Measurements from ENCODE around the gene UTS2R.

Gene UTS2R

GRCh38 chr17:82342361-82343079, 29.0 kb upstream of the UTS2R start:
- H3K4me3 ChIP-seq (ENCODE audit: low read length in 2 of 2), result no peak overlapping the region
- no peaks in the 10 kb centered on the region for H3K9me3 ChIP-seq (replicated peaks in 1 of 2; ENCODE audit: control insufficient read depth in 2 of 2, insufficient read depth in 1 of 2, low read depth in 1 of 2, low read length in 2 of 2)
- peak overlapping the region; percentile 55 for H2BK120ac ChIP-seq (ENCODE audit: low read depth, low read length)
- no peak overlapping the region for H3K4me2 ChIP-seq (ENCODE audit: insufficient read depth, low read length, poor library complexity, severe bottlenecking)
- H3K79me1 ChIP-seq (ENCODE audit: low read depth, low read length), result no peaks in the 10 kb centered on the region
- no peak for DNase-seq (ENCODE audit: low spot score)
- H3K14ac ChIP-seq (ENCODE audit: low read length), result no peak overlapping the region
- H3K9ac ChIP-seq (ENCODE audit: low read depth, low read length, poor library complexity), result no peak overlapping the region
- no peak overlapping the region for H4K91ac ChIP-seq (ENCODE audit: low read depth, low read length, poor library complexity)
- H2BK12ac ChIP-seq (ENCODE audit: low read length), result no peak overlapping the region
- H3K4ac ChIP-seq (ENCODE audit: low read length), result no peak overlapping the region
- peaks cover 18 to 24% of the 10 kb centered on the region in 2 donors for H3K4me1 ChIP-seq (ENCODE audit: control insufficient read depth in 2 of 2, insufficient read depth in 1 of 2, low read depth in 1 of 2, low read length in 2 of 2)
- no peak overlapping the region for H3K18ac ChIP-seq (ENCODE audit: low read length)
- peak overlapping the region; percentile 95 for H2AK5ac ChIP-seq (ENCODE audit: low read depth, low read length)
- no peak overlapping the region for H2BK5ac ChIP-seq (ENCODE audit: low read length)
- H3K36me3 ChIP-seq (replicated peaks in 1 of 2; ENCODE audit: control insufficient read depth in 2 of 2, insufficient read depth in 2 of 2, low read length in 2 of 2), result no peaks in the 10 kb centered on the region
- no peak overlapping the region for H4K8ac ChIP-seq (ENCODE audit: low read depth, low read length)
- WGBS, 2 donors (ENCODE audit: extremely low coverage in 2 of 2, insufficient read length in 2 of 2, insufficient replicate concordance in 1 of 2), result no CpG with 5 or more reads among the region's 28 CpGs
- H3K27ac ChIP-seq (replicated peaks; ENCODE audit: low read length), result no peak overlapping the region
- no peak overlapping the region for H2BK15ac ChIP-seq (ENCODE audit: low read length)
- no peak overlapping the region for H2AFZ ChIP-seq (ENCODE audit: low read length)
- H3K23ac ChIP-seq (ENCODE audit: low read depth, low read length, poor library complexity), result no peak overlapping the region
- H3K27me3 ChIP-seq (ENCODE audit: control insufficient read depth in 3 of 3, insufficient read depth in 3 of 3, low read depth in 1 of 3, low read length in 3 of 3), result peaks cover 0 to 1% (median 0%) of the 10 kb centered on the region in 3 experiments

GRCh38 chr17:82343560-82343959, 28.0 kb upstream of the UTS2R start:
- no peak overlapping the region for H3K18ac ChIP-seq (ENCODE audit: low read length)

GRCh38 chr17:82344175-82344907, 27.2 kb upstream of the UTS2R start:
- Histone ChIP-seq H3K27ac (replicated peaks; ENCODE audit: low read length) (peak overlapping the region; percentile 42), H3K18ac (ENCODE audit: low read length) (peak overlapping the region; percentile 98), H2AFZ (ENCODE audit: low read length) (peak overlapping the region; percentile 74), H3K9me3 (replicated peaks in 1 of 2; ENCODE audit: control insufficient read depth in 2 of 2, insufficient read depth in 1 of 2, low read depth in 1 of 2, low read length in 2 of 2) (no peaks in the 10 kb centered on the region), H3K79me1 (ENCODE audit: low read depth, low read length) (no peaks in the 10 kb centered on the region), H3K27me3 (ENCODE audit: control insufficient read depth in 3 of 3, insufficient read depth in 3 of 3, low read depth in 1 of 3, low read length in 3 of 3) (peaks cover 0 to 11% (median 1%) of the 10 kb centered on the region in 3 experiments), H3K9ac (ENCODE audit: low read depth, low read length, poor library complexity) (peak overlapping the region; percentile 79), H3K4me3 (ENCODE audit: low read length in 2 of 2) (no peak overlapping the region), H3K23ac (ENCODE audit: low read depth, low read length, poor library complexity) (peak overlapping the region; percentile 97), H2AK5ac (ENCODE audit: low read depth, low read length) (peak overlapping the region; percentile 98), H3K14ac (ENCODE audit: low read length) (peak overlapping the region; percentile 100), H3K36me3 (replicated peaks in 1 of 2; ENCODE audit: control insufficient read depth in 2 of 2, insufficient read depth in 2 of 2, low read length in 2 of 2) (no peaks in the 10 kb centered on the region), H2BK12ac (ENCODE audit: low read length) (peak overlapping the region; percentile 100), H2BK5ac (ENCODE audit: low read length) (peak overlapping the region; percentile 96), H2BK120ac (ENCODE audit: low read depth, low read length) (peak overlapping the region; percentile 99), H3K4ac (ENCODE audit: low read length) (peak overlapping the region; percentile 97), H4K91ac (ENCODE audit: low read depth, low read length, poor library complexity) (peak overlapping the region; percentile 94), H4K8ac (ENCODE audit: low read depth, low read length) (peak overlapping the region; percentile 100), H2BK15ac (ENCODE audit: low read length) (peak overlapping the region; percentile 100), H3K4me2 (ENCODE audit: insufficient read depth, low read length, poor library complexity, severe bottlenecking) (peak overlapping the region; percentile 14), H3K4me1 (ENCODE audit: control insufficient read depth in 2 of 2, insufficient read depth in 1 of 2, low read depth in 1 of 2, low read length in 2 of 2) (peaks cover 12 to 19% of the 10 kb centered on the region in 2 donors)
- DNase-seq (ENCODE audit: low spot score), result no peak
- no CpG with 5 or more reads among the region's 24 CpGs for WGBS, 2 donors (ENCODE audit: extremely low coverage in 2 of 2, insufficient read length in 2 of 2, insufficient replicate concordance in 1 of 2)

More at GRCh38 chr17:82343560-82343959, 28.0 kb upstream of the UTS2R start:
- H2BK15ac ChIP-seq (ENCODE audit: low read length), result no peak overlapping the region
- H3K79me1 ChIP-seq (ENCODE audit: low read depth, low read length), result no peaks in the 10 kb centered on the region
- H3K27me3 ChIP-seq (ENCODE audit: control insufficient read depth in 3 of 3, insufficient read depth in 3 of 3, low read depth in 1 of 3, low read length in 3 of 3), result peaks cover 0 to 5% (median 1%) of the 10 kb centered on the region in 3 experiments
- H2AK5ac ChIP-seq (ENCODE audit: low read depth, low read length), result peak overlapping the region; percentile 63
- no peak for DNase-seq (ENCODE audit: low spot score)
- H3K23ac ChIP-seq (ENCODE audit: low read depth, low read length, poor library complexity), result no peak overlapping the region
- no peak overlapping the region for H2BK12ac ChIP-seq (ENCODE audit: low read length)
- WGBS, 2 donors (ENCODE audit: extremely low coverage in 2 of 2, insufficient read length in 2 of 2, insufficient replicate concordance in 1 of 2), result no CpG with 5 or more reads among the region's 5 CpGs
- no peak overlapping the region for H3K4ac ChIP-seq (ENCODE audit: low read length)
- no peak overlapping the region for H2BK120ac ChIP-seq (ENCODE audit: low read depth, low read length)
- H4K91ac ChIP-seq (ENCODE audit: low read depth, low read length, poor library complexity), result no peak overlapping the region
- H3K36me3 ChIP-seq (replicated peaks in 1 of 2; ENCODE audit: control insufficient read depth in 2 of 2, insufficient read depth in 2 of 2, low read length in 2 of 2), result no peaks in the 10 kb centered on the region
- peaks cover 17 to 24% of the 10 kb centered on the region in 2 donors for H3K4me1 ChIP-seq (ENCODE audit: control insufficient read depth in 2 of 2, insufficient read depth in 1 of 2, low read depth in 1 of 2, low read length in 2 of 2)
- no peak overlapping the region for H3K4me3 ChIP-seq (ENCODE audit: low read length in 2 of 2)
- no peak overlapping the region for H3K14ac ChIP-seq (ENCODE audit: low read length)
- no peak overlapping the region for H2BK5ac ChIP-seq (ENCODE audit: low read length)
- no peaks in the 10 kb centered on the region for H3K9me3 ChIP-seq (replicated peaks in 1 of 2; ENCODE audit: control insufficient read depth in 2 of 2, insufficient read depth in 1 of 2, low read depth in 1 of 2, low read length in 2 of 2)
- no peak overlapping the region for H4K8ac ChIP-seq (ENCODE audit: low read depth, low read length)
- H3K27ac ChIP-seq (replicated peaks; ENCODE audit: low read length), result no peak overlapping the region
- H2AFZ ChIP-seq (ENCODE audit: low read length), result no peak overlapping the region
- H3K9ac ChIP-seq (ENCODE audit: low read depth, low read length, poor library complexity), result no peak overlapping the region
- H3K4me2 ChIP-seq (ENCODE audit: insufficient read depth, low read length, poor library complexity, severe bottlenecking), result no peak overlapping the region

Measured in neuronal stem cell (in vitro differentiated cells).